Measurements from ENCODE around the gene PBX3.

PBX3 gene

GRCh38 chr9:125747053-125747764 lies at the start of gene PBX3:
PBX3 (plus strand) TSS chr9:125747373.
- peak; percentile 70 for DNase-seq (ENCODE audit: low read depth)
- H3K4me3 ChIP-seq (ENCODE audit: low read depth, low read length) = peak within 1 kb of the TSS; percentile 89
- TF ChIP-seq, protein P1, sequence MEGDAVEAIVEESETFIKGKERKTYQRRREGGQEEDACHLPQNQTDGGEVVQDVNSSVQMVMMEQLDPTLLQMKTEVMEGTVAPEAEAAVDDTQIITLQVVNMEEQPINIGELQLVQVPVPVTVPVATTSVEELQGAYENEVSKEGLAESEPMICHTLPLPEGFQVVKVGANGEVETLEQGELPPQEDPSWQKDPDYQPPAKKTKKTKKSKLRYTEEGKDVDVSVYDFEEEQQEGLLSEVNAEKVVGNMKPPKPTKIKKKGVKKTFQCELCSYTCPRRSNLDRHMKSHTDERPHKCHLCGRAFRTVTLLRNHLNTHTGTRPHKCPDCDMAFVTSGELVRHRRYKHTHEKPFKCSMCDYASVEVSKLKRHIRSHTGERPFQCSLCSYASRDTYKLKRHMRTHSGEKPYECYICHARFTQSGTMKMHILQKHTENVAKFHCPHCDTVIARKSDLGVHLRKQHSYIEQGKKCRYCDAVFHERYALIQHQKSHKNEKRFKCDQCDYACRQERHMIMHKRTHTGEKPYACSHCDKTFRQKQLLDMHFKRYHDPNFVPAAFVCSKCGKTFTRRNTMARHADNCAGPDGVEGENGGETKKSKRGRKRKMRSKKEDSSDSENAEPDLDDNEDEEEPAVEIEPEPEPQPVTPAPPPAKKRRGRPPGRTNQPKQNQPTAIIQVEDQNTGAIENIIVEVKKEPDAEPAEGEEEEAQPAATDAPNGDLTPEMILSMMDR (IDR thresholded peaks at IDR 0.05; ENCODE audit: insufficient read depth, low read depth, low read length, missing control alignments) = no peak

- no peak overlapping the region for H3K4me3 ChIP-seq (ENCODE audit: low read depth, low read length)
- no peak for DNase-seq (ENCODE audit: low read depth)
- TF ChIP-seq, protein P1 (IDR thresholded peaks at IDR 0.05; ENCODE audit: insufficient read depth, low read depth, low read length, missing control alignments) = no peak
These were observed 47.3 kb upstream of the PBX3 start for GRCh38 chr9:125699870-125700269.

GRCh38 chr9:125700791-125701190 lies 46.4 kb upstream of the PBX3 start:
- DNase-seq (ENCODE audit: low read depth) = peak; percentile 90
- H3K4me3 ChIP-seq (ENCODE audit: low read depth, low read length) = peak overlapping the region; percentile 69
- TF ChIP-seq, protein P1 (IDR thresholded peaks at IDR 0.05; ENCODE audit: insufficient read depth, low read depth, low read length, missing control alignments) = no peak

DNA sequence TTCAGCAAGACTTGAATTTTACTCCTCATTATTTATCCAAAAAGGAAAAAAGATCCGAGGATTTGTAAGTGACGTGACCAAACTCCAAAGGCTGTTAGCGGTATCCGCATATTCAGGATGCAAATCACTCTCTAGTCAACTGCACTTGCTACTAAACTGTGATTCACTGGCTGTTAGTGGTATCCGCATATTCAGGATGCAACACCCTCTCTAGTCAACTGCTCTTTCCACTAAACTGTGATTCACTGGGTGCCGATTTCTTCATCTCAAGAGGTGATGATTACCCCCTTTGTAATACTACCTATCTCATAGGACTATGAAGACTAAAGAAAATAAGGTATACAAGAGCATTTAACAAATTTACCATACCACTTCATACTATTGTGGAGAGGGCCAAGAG lies 45.8 kb upstream of the PBX3 start:
- peak overlapping the region; percentile 69 for H3K4me3 ChIP-seq (ENCODE audit: low read depth, low read length)
- DNase-seq (ENCODE audit: low read depth) = peak; percentile 67
- TF ChIP-seq, protein P1 (IDR thresholded peaks at IDR 0.05; ENCODE audit: insufficient read depth, low read depth, low read length, missing control alignments) = no peak

DNA sequence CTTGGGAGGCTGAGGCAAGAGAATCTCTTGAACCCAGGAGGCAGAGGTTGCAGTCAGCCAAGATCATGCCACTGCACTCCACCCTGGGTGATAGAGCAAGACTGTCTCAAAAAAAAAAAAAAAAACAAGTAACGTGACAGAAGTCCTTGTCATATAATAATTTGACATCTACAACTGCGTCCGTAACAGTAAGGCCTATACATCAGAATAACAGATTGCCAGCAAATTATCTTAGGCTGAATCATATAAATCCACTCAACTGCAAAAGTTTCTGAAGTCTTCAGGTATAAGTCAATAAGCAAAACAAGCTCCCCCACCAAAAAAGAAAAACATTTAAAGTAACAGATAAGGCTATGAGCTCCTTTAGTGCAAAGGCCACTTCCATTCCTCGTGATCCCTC lies 43.5 kb upstream of the PBX3 start:
- H3K4me3 ChIP-seq (ENCODE audit: low read depth, low read length) = no peak overlapping the region
- TF ChIP-seq, protein P1 (IDR thresholded peaks at IDR 0.05; ENCODE audit: insufficient read depth, low read depth, low read length, missing control alignments) = no peak
- DNase-seq (ENCODE audit: low read depth) = no peak

DNA sequence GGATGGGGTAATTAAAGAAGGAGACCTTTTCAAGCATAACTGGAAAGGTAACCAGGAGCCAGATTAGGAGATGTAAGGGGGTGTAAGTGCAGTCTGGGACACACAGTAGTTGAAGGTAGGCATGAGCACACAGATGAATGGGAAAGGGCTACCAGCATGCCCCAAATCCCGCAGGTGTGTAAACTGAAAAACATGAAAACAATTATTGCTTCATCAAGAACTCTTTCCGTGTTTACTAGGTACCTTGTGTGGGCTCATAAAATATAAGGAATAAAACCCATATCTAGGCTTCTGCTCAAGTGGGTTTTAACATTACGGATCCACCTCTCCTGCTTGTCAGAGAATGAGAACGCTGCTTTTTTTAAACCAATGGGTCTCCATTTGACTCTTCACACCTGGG lies 41.3 kb upstream of the PBX3 start:
- no peak for DNase-seq (ENCODE audit: low read depth)
- TF ChIP-seq, protein P1 (IDR thresholded peaks at IDR 0.05; ENCODE audit: insufficient read depth, low read depth, low read length, missing control alignments) = no peak
- peak overlapping the region; percentile 75 for H3K4me3 ChIP-seq (ENCODE audit: low read depth, low read length)
